HL-60/S4 (cell line): ENCODE measurements around the gene SLC25A1.

Source experiments
- in situ Hi-C: fragments of 300-500 bp; cut with MboI; formaldehyde crosslinking; loops from 2 replicates; pipeline ENCODE4 v1.14.3; 2022; ENCODE audit warnings: low sequenced_read_pairs

The SLC25A1 gene

DNA sequence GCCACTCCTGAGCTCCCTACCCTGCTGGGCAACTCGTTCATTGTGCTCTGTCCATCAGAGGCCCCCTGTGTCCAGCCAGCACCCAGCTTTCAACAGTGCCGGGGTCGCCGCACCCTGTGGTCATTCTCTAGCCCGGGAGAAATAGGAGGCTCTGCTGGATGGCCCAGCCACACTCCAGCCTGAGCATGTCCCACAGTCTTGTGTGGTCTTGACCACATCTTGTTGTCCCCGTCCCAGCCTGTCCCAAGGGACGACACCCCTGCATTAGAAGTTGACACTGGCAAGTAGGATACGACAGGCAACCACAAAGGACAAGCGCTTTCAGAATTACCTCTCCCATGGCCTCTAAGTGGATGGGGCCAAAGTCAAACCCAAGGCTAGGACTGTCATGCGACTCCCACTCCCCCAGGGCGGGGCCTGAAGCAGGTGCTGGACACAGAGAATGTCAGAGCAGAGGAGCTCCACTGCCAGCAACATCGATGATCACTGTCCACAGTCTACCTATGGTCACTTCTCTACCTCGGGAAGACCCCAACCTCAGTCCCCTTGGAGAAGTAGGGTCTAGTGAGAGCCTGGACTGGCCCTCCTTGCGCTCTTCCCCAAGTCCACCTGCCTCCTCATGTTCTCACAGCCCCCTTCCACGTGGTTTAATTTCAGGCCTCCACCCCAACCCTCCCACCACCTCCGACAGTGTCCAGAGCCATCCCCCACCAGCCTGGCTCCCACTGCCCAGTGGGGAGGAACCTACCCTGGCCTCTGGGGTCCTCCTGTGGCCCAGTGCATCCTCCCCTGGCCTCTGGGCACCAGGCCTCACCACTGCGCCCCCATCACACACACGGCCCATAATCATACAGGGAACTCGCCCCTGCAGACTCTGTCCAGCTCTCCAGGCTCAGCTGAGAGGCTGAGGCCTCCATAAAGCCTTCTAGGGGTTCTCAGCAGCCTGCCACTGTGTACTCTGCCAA is 51.9 kb downstream of the SLC25A1 start:
- in situ Hi-C loops: no loop called here
